B cell (primary cell): Measurements from ENCODE around the gene GNG13.

ENCODE experiments used
- CTCF ChIP-seq: fragments of 200-600 bp; IDR thresholded peaks from one replicate; pipeline ENCODE4 v1.8.0; 2022; ENCODE audit warnings: antibody characterized with exemption, mild to moderate bottlenecking
- EZH2 ChIP-seq: IDR thresholded peaks from 2 replicates; pipeline ENCODE4 v1.6.1; 2012; ENCODE audit warnings: borderline replicate concordance, low read depth, mild to moderate bottlenecking, moderate library complexity, low read length; ENCODE audit not compliant: insufficient read depth, poor library complexity, severe bottlenecking

DNA sequence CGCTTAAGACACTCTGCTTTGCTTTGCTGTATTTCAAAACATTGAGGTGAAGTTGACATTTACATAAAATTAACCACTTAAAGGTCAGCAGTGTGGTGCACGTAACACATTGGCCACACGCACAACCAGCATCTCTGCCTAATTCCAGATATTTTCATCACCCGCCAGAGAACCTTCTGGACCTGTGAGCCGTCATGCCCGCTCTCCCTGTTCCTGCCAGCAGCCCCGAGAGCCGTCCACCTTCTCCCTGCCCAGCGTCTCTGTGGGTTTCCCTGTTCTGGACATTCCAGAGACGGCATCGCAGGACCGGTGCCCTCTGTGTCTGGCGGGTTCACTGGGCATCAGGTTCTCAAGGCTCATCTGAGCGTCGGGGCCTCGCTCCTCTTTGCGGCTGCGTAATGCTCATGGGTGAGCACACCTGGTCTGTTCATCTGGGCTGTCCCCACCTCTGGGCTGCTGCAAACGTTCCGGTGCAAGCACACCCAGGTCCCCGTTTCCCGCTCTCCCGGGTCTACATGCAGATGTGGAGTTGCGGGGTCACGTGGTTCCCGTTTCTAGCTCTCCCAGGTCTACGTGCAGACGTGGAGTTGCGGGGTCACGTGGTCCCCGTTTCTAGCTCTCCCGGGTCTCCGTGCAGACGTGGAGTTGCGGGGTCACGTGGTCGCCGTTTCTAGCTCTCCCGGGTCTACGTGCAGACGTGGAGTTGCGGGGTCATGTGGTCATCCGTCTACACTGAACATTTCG lies 48.1 kb upstream of the GNG13 start:
- TF ChIP-seq CTCF, result no peak
- TF ChIP-seq EZH2, result no peak
